Left ventricle myocardium inferior (tissue), 1 donor: Measurements from ENCODE around the gene SRMS. TPM values are rescaled to one million over a fixed set of nuclear protein-coding genes. Genes with fewer than 3 reads are reported as not detected.

Source experiments
- DNase-seq: peaks from one replicate; pipeline ENCODE4 v3.0.0-alpha.2; 2020
- H3K27ac ChIP-seq: fragments of 200-600 bp; replicated peaks from 2 replicates; pipeline ENCODE4 v1.8.0; 2021
- H3K27me3 ChIP-seq: fragments of 200-600 bp; 2 replicates; pipeline ENCODE4 v1.8.0; 2021; ENCODE audit warnings: low read depth
- H3K36me3 ChIP-seq: fragments of 200-600 bp; 2 replicates; pipeline ENCODE4 v1.8.0; 2021
- H3K4me1 ChIP-seq: fragments of 200-600 bp; 2 replicates; pipeline ENCODE4 v1.8.0; 2021
- H3K4me3 ChIP-seq: fragments of 200-600 bp; 2 replicates; pipeline ENCODE4 v1.8.0; 2021; ENCODE audit warnings: mild to moderate bottlenecking, moderate library complexity
- H3K9me3 ChIP-seq: fragments of 200-600 bp; replicated peaks from 2 replicates; pipeline ENCODE4 v1.8.0; 2021
- CTCF ChIP-seq: fragments of 200-600 bp; IDR thresholded peaks from 2 replicates; pipeline ENCODE4 v1.8.0; 2021; ENCODE audit warnings: antibody characterized with exemption, mild to moderate bottlenecking, borderline replicate concordance
- intact Hi-C: fragments of 100-400 bp; cut with micrococcal nuclease; formaldehyde crosslinking; loops from one replicate; pipeline ENCODE4 v1.11.0; 2022
- total RNA-seq: library from RNA; stranded (reverse); fragmentation: NEBNext Ultra II Directional; extraction: Animal tissue kit (Norgen Biotek cat#: 25700); gene quantifications from one replicate; pipeline ENCODE4 v1.2.1, GENCODE V29; 2021
- donor health status: DM: no; HTN: yes; CAD: no; lungs with severe emphysema.

SRMS gene
- total RNA-seq, 1 donor from 2014 or later: not detected

GRCh38 chr20:63540417-63541186, 6.9 kb downstream of the SRMS start:
- no peak overlapping the region for H3K27ac ChIP-seq
- peaks cover 20% of the 10 kb centered on the region for H3K4me1 ChIP-seq
- DNase-seq: no peak
- no peaks in the 10 kb centered on the region for H3K9me3 ChIP-seq
- H3K27me3 ChIP-seq: peaks cover 21% of the 10 kb centered on the region
- H3K36me3 ChIP-seq: no peaks in the 10 kb centered on the region
- intact Hi-C loops: no loop called here
- H3K4me3 ChIP-seq: no peak overlapping the region
- TF ChIP-seq CTCF: no peak

GRCh38 chr20:63539441-63540370, 7.8 kb downstream of the SRMS start:
- no peak for TF ChIP-seq CTCF
- H3K9me3 ChIP-seq: no peaks in the 10 kb centered on the region
- H3K27me3 ChIP-seq: peaks cover 22% of the 10 kb centered on the region
- no peak overlapping the region for H3K4me3 ChIP-seq
- H3K36me3 ChIP-seq: no peaks in the 10 kb centered on the region
- intact Hi-C loops: loop anchor here (5.0 kb wide), 1 partner anchor 433 kb away; no protein-coding TSS in a partner anchor
- DNase-seq: no peak
- H3K27ac ChIP-seq: no peak overlapping the region
- H3K4me1 ChIP-seq: peaks cover 25% of the 10 kb centered on the region

GRCh38 chr20:63539092-63539430, 8.5 kb downstream of the SRMS start:
- H3K36me3 ChIP-seq: no peaks in the 10 kb centered on the region
- no peak overlapping the region for H3K4me3 ChIP-seq
- H3K4me1 ChIP-seq: peaks cover 25% of the 10 kb centered on the region
- intact Hi-C loops: loop anchor here (5.0 kb wide), 1 partner anchor 433 kb away; no protein-coding TSS in a partner anchor
- no peak for TF ChIP-seq CTCF
- H3K27ac ChIP-seq: no peak overlapping the region
- H3K9me3 ChIP-seq: no peaks in the 10 kb centered on the region
- no peak for DNase-seq
- peaks cover 26% of the 10 kb centered on the region for H3K27me3 ChIP-seq

- Histone ChIP-seq H3K27me3 (peaks cover 33% of the 10 kb centered on the region), H3K9me3 (no peaks in the 10 kb centered on the region), H3K4me1 (peaks cover 25% of the 10 kb centered on the region), H3K36me3 (no peaks in the 10 kb centered on the region), H3K4me3 (peak overlapping the region; percentile 55), H3K27ac (peak overlapping the region; percentile 66)
- peak; percentile 42 for TF ChIP-seq CTCF
- intact Hi-C loops: loop anchor here (5.0 kb wide), 1 partner anchor 434 kb away; no protein-coding TSS in a partner anchor
- DNase-seq: no peak
Observed at GRCh38 chr20:63538204-63539091, 9.1 kb downstream of the SRMS start.
